IPS-18c (cell line): ENCODE results near the gene GABRB1.
"Not testable (repeated sequence)": the region's sequence is repeated elsewhere in the genome, so short reads cannot be mapped to it uniquely, and the experiment has no call there.

Experiments
- H3K4me3 ChIP-seq: 2 replicates; pipeline ENCODE4 v1.7.0; 2013; ENCODE audit warnings: low read depth, mild to moderate bottlenecking, low read length, moderate library complexity; ENCODE audit not compliant: insufficient read depth
- H3K9me3 ChIP-seq: one replicate; pipeline ENCODE4 v1.6.1; 2013; ENCODE audit warnings: mild to moderate bottlenecking, low read length, moderate library complexity; ENCODE audit not compliant: control insufficient read depth, insufficient read depth

Gene GABRB1

GRCh38 chr4:47290873-47291272 is 259.5 kb downstream of the GABRB1 start:
- not testable (repeated sequence) for H3K9me3 ChIP-seq, H3K4me3 ChIP-seq

GRCh38 chr4:47309165-47309564 is 277.8 kb downstream of the GABRB1 start:
- H3K4me3 ChIP-seq, result no peak overlapping the region
- no peaks in the 10 kb centered on the region for H3K9me3 ChIP-seq

- Histone ChIP-seq H3K4me3 (no peak overlapping the region), H3K9me3 (no peaks in the 10 kb centered on the region)
Measured at GRCh38 chr4:47312170-47312569, 280.8 kb downstream of the GABRB1 start.

- Histone ChIP-seq H3K9me3 (no peaks in the 10 kb centered on the region), H3K4me3 (no peak overlapping the region)
Measured at GRCh38 chr4:47313384-47313783, 282.0 kb downstream of the GABRB1 start.

GRCh38 chr4:47315346-47315745 is 284.0 kb downstream of the GABRB1 start:
- Histone ChIP-seq H3K9me3 (no peaks in the 10 kb centered on the region), H3K4me3 (no peak overlapping the region)

- Histone ChIP-seq H3K9me3 (no peaks in the 10 kb centered on the region), H3K4me3 (no peak overlapping the region)
Measured at GRCh38 chr4:47326025-47326424, 294.7 kb downstream of the GABRB1 start.

GRCh38 chr4:47330866-47331265 is 299.5 kb downstream of the GABRB1 start:
- Histone ChIP-seq H3K9me3 (no peaks in the 10 kb centered on the region), H3K4me3 (no peak overlapping the region)

- no peaks in the 10 kb centered on the region for H3K9me3 ChIP-seq
Measured at GRCh38 chr4:47334652-47335051, 303.3 kb downstream of the GABRB1 start.

GRCh38 chr4:47337893-47338292 is 306.5 kb downstream of the GABRB1 start:
- Histone ChIP-seq H3K9me3 (no peaks in the 10 kb centered on the region), H3K4me3 (no peak overlapping the region)

More at GRCh38 chr4:47334652-47335051, 303.3 kb downstream of the GABRB1 start:
- H3K4me3 ChIP-seq, result no peak overlapping the region

- H3K4me3 ChIP-seq, result no peak overlapping the region
Measured at GRCh38 chr4:47340914-47341313, 309.5 kb downstream of the GABRB1 start.

GRCh38 chr4:47342796-47343195 is 311.4 kb downstream of the GABRB1 start:
- Histone ChIP-seq H3K9me3 (no peaks in the 10 kb centered on the region), H3K4me3 (no peak overlapping the region)

More at GRCh38 chr4:47340914-47341313, 309.5 kb downstream of the GABRB1 start:
- H3K9me3 ChIP-seq, result no peaks in the 10 kb centered on the region

- no peak overlapping the region for H3K4me3 ChIP-seq
- no peaks in the 10 kb centered on the region for H3K9me3 ChIP-seq
Measured at GRCh38 chr4:47349326-47349725, 318.0 kb downstream of the GABRB1 start.

- Histone ChIP-seq H3K4me3 (no peak overlapping the region), H3K9me3 (no peaks in the 10 kb centered on the region)
Measured at GRCh38 chr4:47355568-47355967, 324.2 kb downstream of the GABRB1 start.

GRCh38 chr4:47359891-47360290 is 328.5 kb downstream of the GABRB1 start:
- H3K4me3 ChIP-seq, result no peak overlapping the region
- no peaks in the 10 kb centered on the region for H3K9me3 ChIP-seq

- H3K4me3 ChIP-seq, result no peak overlapping the region
- peaks cover 2% of the 10 kb centered on the region for H3K9me3 ChIP-seq
Measured at GRCh38 chr4:47367761-47368160, 336.4 kb downstream of the GABRB1 start.

- Histone ChIP-seq H3K9me3 (peaks cover 2% of the 10 kb centered on the region), H3K4me3 (no peak overlapping the region)
Measured at GRCh38 chr4:47368211-47368610, 336.8 kb downstream of the GABRB1 start.

GRCh38 chr4:47372561-47372960 is 341.2 kb downstream of the GABRB1 start:
- H3K9me3 ChIP-seq, result peaks cover 1% of the 10 kb centered on the region
- H3K4me3 ChIP-seq, result no peak overlapping the region

GRCh38 chr4:47373174-47373573 is 341.8 kb downstream of the GABRB1 start:
- H3K4me3 ChIP-seq, result no peak overlapping the region
- no peaks in the 10 kb centered on the region for H3K9me3 ChIP-seq

GRCh38 chr4:47373709-47374108 is 342.3 kb downstream of the GABRB1 start:
- no peak overlapping the region for H3K4me3 ChIP-seq
- no peaks in the 10 kb centered on the region for H3K9me3 ChIP-seq
